HepG2 (cell line): ENCODE results near the gene LBX2. TPM values are rescaled to one million over a fixed set of nuclear protein-coding genes. Genes with fewer than 3 reads are reported as not detected.
A peak's percentile ranks its signal among the peaks of the same experiment; 100 is the strongest.

Experiments used
- BCL6 ChIP-seq: IDR thresholded peaks from 2 replicates; pipeline ENCODE4 v1.6.1; 2016; ENCODE audit warnings: missing genetic modification reagents, missing compliant biosample characterization
- BORCS8-MEF2B ChIP-seq: sonication (generic); formaldehyde crosslinking; IDR thresholded peaks from 2 replicates; pipeline ENCODE4 v1.8.0; 2022; ENCODE audit warnings: mild to moderate bottlenecking, missing genetic modification reagents
- CBX2 ChIP-seq, 2 experiments: fragments of 200-600 bp in 1 of 2; sonication (generic); formaldehyde crosslinking in 1 of 2; IDR thresholded peaks; 2 replicates each; pipeline versions ENCODE4 v1.7.0 to v1.8.1; 2018 to 2022; ENCODE audit warnings: low read depth in 2 of 2, low read length in 1 of 2, mild to moderate bottlenecking in 1 of 2, missing genetic modification reagents in 1 of 2
- ELF3 ChIP-seq: IDR thresholded peaks from 2 replicates; pipeline ENCODE4 v1.6.1; 2016; ENCODE audit warnings: missing genetic modification reagents, missing compliant biosample characterization
- FOXA1 ChIP-seq, 2 experiments: fragments of 450-650 bp in 1 of 2; sonication (generic) in 1 of 2; formaldehyde crosslinking in 1 of 2; IDR thresholded peaks; 2 replicates each; pipeline versions ENCODE4 v1.4.0 to v1.6.1; 2016 to 2020; ENCODE audit warnings: missing genetic modification reagents in 1 of 2
- HNF4G ChIP-seq, 2 experiments: sonication (generic) in 1 of 2; formaldehyde crosslinking in 1 of 2; IDR thresholded peaks; 2 replicates each; pipeline versions ENCODE4 v1.4.0 to v1.6.1; 2011 to 2020; ENCODE audit warnings: borderline replicate concordance in 2 of 2, low read depth in 2 of 2, mild to moderate bottlenecking in 2 of 2, low read length in 1 of 2, missing genetic modification reagents in 1 of 2, moderate library complexity in 1 of 2
- LCORL ChIP-seq, 2 experiments: fragments of 450-650 bp in 1 of 2; sonication (generic) in 1 of 2; formaldehyde crosslinking in 1 of 2; IDR thresholded peaks; 2 replicates each; pipeline versions ENCODE4 v1.5.0 to v1.6.1; 2017 to 2020; ENCODE audit warnings: antibody characterized with exemption in 1 of 2, missing genetic modification reagents in 1 of 2
- NFATC3 ChIP-seq: sonication (generic); formaldehyde crosslinking; IDR thresholded peaks from 2 replicates; pipeline ENCODE4 v1.5.1; 2020; ENCODE audit warnings: mild to moderate bottlenecking, missing genetic modification reagents
- ONECUT2 ChIP-seq: sonication (generic); formaldehyde crosslinking; IDR thresholded peaks from 2 replicates; pipeline ENCODE4 v1.4.0; 2020; ENCODE audit warnings: missing genetic modification reagents
- TGIF2 ChIP-seq: IDR thresholded peaks from 2 replicates; pipeline ENCODE4 v1.6.1; 2016; ENCODE audit warnings: control low read depth, missing compliant biosample characterization
- ZFP36L1 ChIP-seq: sonication (generic); formaldehyde crosslinking; IDR thresholded peaks from 2 replicates; pipeline ENCODE4 v1.8.0; 2022; ENCODE audit warnings: mild to moderate bottlenecking, missing genetic modification reagents, moderate library complexity
- ZMAT3 ChIP-seq: sonication (generic); formaldehyde crosslinking; conservative IDR thresholded peaks from 2 replicates; pipeline ENCODE4 v1.7.0; 2021; ENCODE audit warnings: missing genetic modification reagents
- ZNF326 ChIP-seq: sonication (generic); formaldehyde crosslinking; IDR thresholded peaks from 2 replicates; pipeline ENCODE4 v1.4.0; 2020; ENCODE audit warnings: missing genetic modification reagents, borderline replicate concordance
- ZNF598 ChIP-seq: sonication (generic); formaldehyde crosslinking; IDR thresholded peaks from 2 replicates; pipeline ENCODE4 v1.5.1; 2020; ENCODE audit warnings: mild to moderate bottlenecking, missing genetic modification reagents, borderline replicate concordance
- polyA plus RNA-seq, 8 experiments: library from polyadenylated mRNA; depleted of rRNA in 3 of 8; stranded (reverse) in 7 of 8; unstranded in 1 of 8; fragments of >200 nt; fragmentation: Illumina TruSeq in 4 of 8; extraction: Trizol in 4 of 8; gene quantifications; 2 replicates each; pipeline versions ENCODE4 v1.2.1 to v1.2.3, GENCODE V29; 2011 to 2016; ENCODE audit warnings: low read depth in 4 of 8, missing spikeins in 1 of 8, mixed read lengths in 1 of 8; ENCODE audit not compliant: insufficient read depth in 1 of 8
- total RNA-seq, 5 experiments: library from RNA; depleted of rRNA; stranded (reverse); fragments of >200 nt; fragmentation: Illumina TruSeq; extraction: Trizol; gene quantifications; 2 replicates each; pipeline ENCODE4 v1.2.3, GENCODE V29; 2016; ENCODE audit warnings: low read depth in 1 of 5
- TF ChIP-seq, protein P1 (sequence below): sonication (generic); formaldehyde crosslinking; IDR thresholded peaks from 2 replicates; pipeline ENCODE4 v1.4.0; 2020; ENCODE audit warnings: missing genetic modification reagents
- TF ChIP-seq, protein P2 (sequence below): sonication (generic); formaldehyde crosslinking; IDR thresholded peaks from 2 replicates; pipeline ENCODE4 v1.5.1; 2020; ENCODE audit warnings: mild to moderate bottlenecking, missing genetic modification reagents, moderate library complexity
- TF ChIP-seq, protein P3 (sequence below): sonication (generic); formaldehyde crosslinking; IDR thresholded peaks from 2 replicates; pipeline ENCODE4 v1.5.1; 2020; ENCODE audit warnings: missing genetic modification reagents, mild to moderate bottlenecking, borderline replicate concordance

Gene LBX2
- total and polyA plus RNA-seq, 2 of the 13 experiments (the other 11 are each of a cell fraction or from before 2014, with no cell fraction given) = 6.4 to 8.1 TPM

DNA sequence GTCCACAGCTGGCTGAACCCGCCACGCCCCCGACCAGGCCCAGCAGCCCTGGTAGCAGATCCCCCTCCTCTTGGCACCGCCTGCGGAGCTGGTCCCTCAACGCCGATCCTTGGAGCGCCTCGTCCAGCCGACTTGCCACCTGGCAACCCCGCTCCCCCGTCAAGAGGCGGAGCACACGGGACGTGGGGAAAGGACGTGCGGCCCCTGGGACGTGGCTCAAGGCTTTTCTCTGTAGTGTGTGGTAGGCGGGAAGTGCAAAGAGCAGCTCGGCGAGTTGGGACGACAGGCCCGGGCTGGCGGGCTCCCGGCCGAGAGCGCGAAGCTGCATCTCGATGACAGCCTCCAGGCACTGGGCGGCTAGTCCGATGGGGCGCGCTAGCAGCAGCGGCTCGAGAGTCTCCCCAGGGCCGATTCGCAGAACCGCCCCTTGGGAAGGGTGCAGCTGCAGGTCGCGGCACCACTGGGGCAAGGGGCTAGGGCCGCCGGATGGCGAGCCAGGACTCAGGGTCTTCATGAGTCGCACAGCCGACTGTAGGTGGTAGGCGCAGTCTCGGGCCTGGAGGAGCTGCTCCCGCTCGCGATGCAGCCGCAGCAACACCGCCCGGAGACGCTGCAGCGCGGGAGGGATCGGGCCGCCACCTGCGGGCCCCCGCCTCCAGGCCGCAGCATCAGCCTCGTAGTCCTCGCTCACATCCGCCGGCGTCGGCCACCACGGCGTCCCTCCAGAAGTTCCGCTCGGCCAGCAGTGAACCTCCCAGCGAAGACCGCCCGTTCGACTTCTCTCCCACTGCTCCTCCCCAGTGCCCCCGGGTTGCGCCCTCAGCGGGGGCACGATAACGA is 17.2 kb downstream of the LBX2 start (continued):
- TF ChIP-seq, protein P1, sequence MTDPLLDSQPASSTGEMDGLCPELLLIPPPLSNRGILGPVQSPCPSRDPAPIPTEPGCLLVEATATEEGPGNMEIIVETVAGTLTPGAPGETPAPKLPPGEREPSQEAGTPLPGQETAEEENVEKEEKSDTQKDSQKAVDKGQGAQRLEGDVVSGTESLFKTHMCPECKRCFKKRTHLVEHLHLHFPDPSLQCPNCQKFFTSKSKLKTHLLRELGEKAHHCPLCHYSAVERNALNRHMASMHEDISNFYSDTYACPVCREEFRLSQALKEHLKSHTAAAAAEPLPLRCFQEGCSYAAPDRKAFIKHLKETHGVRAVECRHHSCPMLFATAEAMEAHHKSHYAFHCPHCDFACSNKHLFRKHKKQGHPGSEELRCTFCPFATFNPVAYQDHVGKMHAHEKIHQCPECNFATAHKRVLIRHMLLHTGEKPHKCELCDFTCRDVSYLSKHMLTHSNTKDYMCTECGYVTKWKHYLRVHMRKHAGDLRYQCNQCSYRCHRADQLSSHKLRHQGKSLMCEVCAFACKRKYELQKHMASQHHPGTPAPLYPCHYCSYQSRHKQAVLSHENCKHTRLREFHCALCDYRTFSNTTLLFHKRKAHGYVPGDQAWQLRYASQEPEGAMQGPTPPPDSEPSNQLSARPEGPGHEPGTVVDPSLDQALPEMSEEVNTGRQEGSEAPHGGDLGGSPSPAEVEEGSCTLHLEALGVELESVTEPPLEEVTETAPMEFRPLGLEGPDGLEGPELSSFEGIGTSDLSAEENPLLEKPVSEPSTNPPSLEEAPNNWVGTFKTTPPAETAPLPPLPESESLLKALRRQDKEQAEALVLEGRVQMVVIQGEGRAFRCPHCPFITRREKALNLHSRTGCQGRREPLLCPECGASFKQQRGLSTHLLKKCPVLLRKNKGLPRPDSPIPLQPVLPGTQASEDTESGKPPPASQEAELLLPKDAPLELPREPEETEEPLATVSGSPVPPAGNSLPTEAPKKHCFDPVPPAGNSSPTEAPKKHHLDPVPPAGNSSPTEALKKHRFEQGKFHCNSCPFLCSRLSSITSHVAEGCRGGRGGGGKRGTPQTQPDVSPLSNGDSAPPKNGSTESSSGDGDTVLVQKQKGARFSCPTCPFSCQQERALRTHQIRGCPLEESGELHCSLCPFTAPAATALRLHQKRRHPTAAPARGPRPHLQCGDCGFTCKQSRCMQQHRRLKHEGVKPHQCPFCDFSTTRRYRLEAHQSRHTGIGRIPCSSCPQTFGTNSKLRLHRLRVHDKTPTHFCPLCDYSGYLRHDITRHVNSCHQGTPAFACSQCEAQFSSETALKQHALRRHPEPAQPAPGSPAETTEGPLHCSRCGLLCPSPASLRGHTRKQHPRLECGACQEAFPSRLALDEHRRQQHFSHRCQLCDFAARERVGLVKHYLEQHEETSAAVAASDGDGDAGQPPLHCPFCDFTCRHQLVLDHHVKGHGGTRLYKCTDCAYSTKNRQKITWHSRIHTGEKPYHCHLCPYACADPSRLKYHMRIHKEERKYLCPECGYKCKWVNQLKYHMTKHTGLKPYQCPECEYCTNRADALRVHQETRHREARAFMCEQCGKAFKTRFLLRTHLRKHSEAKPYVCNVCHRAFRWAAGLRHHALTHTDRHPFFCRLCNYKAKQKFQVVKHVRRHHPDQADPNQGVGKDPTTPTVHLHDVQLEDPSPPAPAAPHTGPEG = peak; percentile 85
- TF ChIP-seq, protein P2, sequence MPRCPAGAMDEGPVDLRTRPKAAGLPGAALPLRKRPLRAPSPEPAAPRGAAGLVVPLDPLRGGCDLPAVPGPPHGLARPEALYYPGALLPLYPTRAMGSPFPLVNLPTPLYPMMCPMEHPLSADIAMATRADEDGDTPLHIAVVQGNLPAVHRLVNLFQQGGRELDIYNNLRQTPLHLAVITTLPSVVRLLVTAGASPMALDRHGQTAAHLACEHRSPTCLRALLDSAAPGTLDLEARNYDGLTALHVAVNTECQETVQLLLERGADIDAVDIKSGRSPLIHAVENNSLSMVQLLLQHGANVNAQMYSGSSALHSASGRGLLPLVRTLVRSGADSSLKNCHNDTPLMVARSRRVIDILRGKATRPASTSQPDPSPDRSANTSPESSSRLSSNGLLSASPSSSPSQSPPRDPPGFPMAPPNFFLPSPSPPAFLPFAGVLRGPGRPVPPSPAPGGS = peak; percentile 91
- TF ChIP-seq, protein P3, sequence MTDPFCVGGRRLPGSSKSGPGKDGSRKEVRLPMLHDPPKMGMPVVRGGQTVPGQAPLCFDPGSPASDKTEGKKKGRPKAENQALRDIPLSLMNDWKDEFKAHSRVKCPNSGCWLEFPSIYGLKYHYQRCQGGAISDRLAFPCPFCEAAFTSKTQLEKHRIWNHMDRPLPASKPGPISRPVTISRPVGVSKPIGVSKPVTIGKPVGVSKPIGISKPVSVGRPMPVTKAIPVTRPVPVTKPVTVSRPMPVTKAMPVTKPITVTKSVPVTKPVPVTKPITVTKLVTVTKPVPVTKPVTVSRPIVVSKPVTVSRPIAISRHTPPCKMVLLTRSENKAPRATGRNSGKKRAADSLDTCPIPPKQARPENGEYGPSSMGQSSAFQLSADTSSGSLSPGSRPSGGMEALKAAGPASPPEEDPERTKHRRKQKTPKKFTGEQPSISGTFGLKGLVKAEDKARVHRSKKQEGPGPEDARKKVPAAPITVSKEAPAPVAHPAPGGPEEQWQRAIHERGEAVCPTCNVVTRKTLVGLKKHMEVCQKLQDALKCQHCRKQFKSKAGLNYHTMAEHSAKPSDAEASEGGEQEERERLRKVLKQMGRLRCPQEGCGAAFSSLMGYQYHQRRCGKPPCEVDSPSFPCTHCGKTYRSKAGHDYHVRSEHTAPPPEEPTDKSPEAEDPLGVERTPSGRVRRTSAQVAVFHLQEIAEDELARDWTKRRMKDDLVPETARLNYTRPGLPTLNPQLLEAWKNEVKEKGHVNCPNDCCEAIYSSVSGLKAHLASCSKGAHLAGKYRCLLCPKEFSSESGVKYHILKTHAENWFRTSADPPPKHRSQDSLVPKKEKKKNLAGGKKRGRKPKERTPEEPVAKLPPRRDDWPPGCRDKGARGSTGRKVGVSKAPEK (CRISPR knock-in tag) = no peak
- peak; percentile 75 for TF ChIP-seq ZNF598
- 0 out of 2 replicates have a peak, but pooled peaks have one; percentile 54 for TF ChIP-seq ONECUT2
- TF ChIP-seq TGIF2 (CRISPR knock-in tag) = 0 out of 2 replicates have a peak, but pooled peaks have one; percentile 19
- peak; percentile 10 for TF ChIP-seq NFATC3 (CRISPR knock-in tag)
- TF ChIP-seq ZMAT3 (CRISPR knock-in tag) = peak; percentile 55; the same call in 1 of the 2 replicates
- no peak for TF ChIP-seq FOXA1 (IDR thresholded peaks at IDR 0.05)
- TF ChIP-seq FOXA1 (CRISPR knock-in tag; IDR thresholded peaks at IDR 0.05) = no peak; the same call in 1 of the 2 replicates
- no peak for TF ChIP-seq HNF4G (IDR thresholded peaks at IDR 0.05; ENCODE audit: borderline replicate concordance, low read depth, low read length)
- peak; percentile 25; the same call in 1 of the 2 replicates for TF ChIP-seq HNF4G (CRISPR knock-in tag; IDR thresholded peaks at IDR 0.05; ENCODE audit: borderline replicate concordance, low read depth)
- no peak for TF ChIP-seq BCL6
- no peak for TF ChIP-seq LCORL (IDR thresholded peaks at IDR 0.05)
- no peak for TF ChIP-seq LCORL (CRISPR knock-in tag; IDR thresholded peaks at IDR 0.05)
- no peak; the same call in 1 of the 2 replicates for TF ChIP-seq ZFP36L1
- TF ChIP-seq ZNF326 = no peak; the same call in 1 of the 2 replicates
- peak; percentile 69; the same call in 1 of the 2 replicates for TF ChIP-seq BORCS8-MEF2B
- TF ChIP-seq CBX2 (IDR thresholded peaks at IDR 0.05; ENCODE audit: low read depth, low read length) = no peak
- TF ChIP-seq CBX2 (CRISPR knock-in tag; IDR thresholded peaks at IDR 0.05; ENCODE audit: low read depth) = no peak
- no peak for TF ChIP-seq ELF3
